ENCODE data around the gene PPP1R12B.

Gene PPP1R12B

GRCh38 chr1:202355944-202356553, 7.5 kb downstream of the PPP1R12B start:
- no peaks in the 10 kb centered on the region for H3K9me3 ChIP-seq (ENCODE audit: severe bottlenecking)
- no peak overlapping the region for H3K4me3 ChIP-seq (ENCODE audit: severe bottlenecking)
- no peaks in the 10 kb centered on the region for H3K4me1 ChIP-seq (ENCODE audit: insufficient read depth, poor library complexity, severe bottlenecking)
- no peak for TF ChIP-seq CTCF (IDR thresholded peaks at IDR 0.05; ENCODE audit: poor library complexity, severe bottlenecking)
- no peak overlapping the region for H3K27ac ChIP-seq (ENCODE audit: poor library complexity, severe bottlenecking)
- no peaks in the 10 kb centered on the region for H3K36me3 ChIP-seq (ENCODE audit: low read depth)
- DNase-seq (ENCODE audit: low spot score) (no peak), ATAC-seq (ENCODE audit: low read depth) (no peak)
- H3K27me3 ChIP-seq (ENCODE audit: insufficient read depth, poor library complexity, severe bottlenecking): no peaks in the 10 kb centered on the region

- Histone ChIP-seq H3K27ac (ENCODE audit: poor library complexity, severe bottlenecking) (no peak overlapping the region), H3K4me1 (ENCODE audit: insufficient read depth, poor library complexity, severe bottlenecking) (no peaks in the 10 kb centered on the region), H3K4me3 (ENCODE audit: severe bottlenecking) (no peak overlapping the region), H3K36me3 (ENCODE audit: low read depth) (no peaks in the 10 kb centered on the region), H3K27me3 (ENCODE audit: insufficient read depth, poor library complexity, severe bottlenecking) (no peaks in the 10 kb centered on the region), H3K9me3 (ENCODE audit: severe bottlenecking) (no peaks in the 10 kb centered on the region)
- DNase-seq (ENCODE audit: low spot score) (no peak), ATAC-seq (ENCODE audit: low read depth) (no peak)
- no peak for TF ChIP-seq CTCF (IDR thresholded peaks at IDR 0.05; ENCODE audit: poor library complexity, severe bottlenecking)
Observed at GRCh38 chr1:202357506-202357905, 9.0 kb downstream of the PPP1R12B start.

GRCh38 chr1:202361224-202361623, 12.7 kb downstream of the PPP1R12B start:
- no peak overlapping the region for H3K4me3 ChIP-seq (ENCODE audit: severe bottlenecking)
- H3K4me1 ChIP-seq (ENCODE audit: insufficient read depth, poor library complexity, severe bottlenecking): peaks cover 6% of the 10 kb centered on the region
- no peak overlapping the region for H3K27ac ChIP-seq (ENCODE audit: poor library complexity, severe bottlenecking)
- DNase-seq (ENCODE audit: low spot score): no peak
- no peak for TF ChIP-seq CTCF (IDR thresholded peaks at IDR 0.05; ENCODE audit: poor library complexity, severe bottlenecking)
- H3K36me3 ChIP-seq (ENCODE audit: low read depth): no peaks in the 10 kb centered on the region
- H3K27me3 ChIP-seq (ENCODE audit: insufficient read depth, poor library complexity, severe bottlenecking): no peaks in the 10 kb centered on the region
- ATAC-seq (ENCODE audit: low read depth): no peak
- no peaks in the 10 kb centered on the region for H3K9me3 ChIP-seq (ENCODE audit: severe bottlenecking)

- Histone ChIP-seq H3K27ac (ENCODE audit: poor library complexity, severe bottlenecking) (no peak overlapping the region), H3K4me3 (ENCODE audit: severe bottlenecking) (no peak overlapping the region), H3K36me3 (ENCODE audit: low read depth) (no peaks in the 10 kb centered on the region), H3K9me3 (ENCODE audit: severe bottlenecking) (no peaks in the 10 kb centered on the region), H3K27me3 (ENCODE audit: insufficient read depth, poor library complexity, severe bottlenecking) (no peaks in the 10 kb centered on the region), H3K4me1 (ENCODE audit: insufficient read depth, poor library complexity, severe bottlenecking) (peaks cover 6% of the 10 kb centered on the region)
- no peak for DNase-seq (ENCODE audit: low spot score)
- no peak for TF ChIP-seq CTCF (IDR thresholded peaks at IDR 0.05; ENCODE audit: poor library complexity, severe bottlenecking)
- no peak for ATAC-seq (ENCODE audit: low read depth)
Observed at GRCh38 chr1:202361701-202362100, 13.2 kb downstream of the PPP1R12B start.

- DNase-seq (ENCODE audit: low spot score) (no peak), ATAC-seq (ENCODE audit: low read depth) (no peak)
- Histone ChIP-seq H3K4me3 (ENCODE audit: severe bottlenecking) (no peak overlapping the region), H3K9me3 (ENCODE audit: severe bottlenecking) (no peaks in the 10 kb centered on the region), H3K27me3 (ENCODE audit: insufficient read depth, poor library complexity, severe bottlenecking) (no peaks in the 10 kb centered on the region), H3K36me3 (ENCODE audit: low read depth) (no peaks in the 10 kb centered on the region), H3K4me1 (ENCODE audit: insufficient read depth, poor library complexity, severe bottlenecking) (peaks cover 6% of the 10 kb centered on the region), H3K27ac (ENCODE audit: poor library complexity, severe bottlenecking) (no peak overlapping the region)
- no peak for TF ChIP-seq CTCF (IDR thresholded peaks at IDR 0.05; ENCODE audit: poor library complexity, severe bottlenecking)
Observed at GRCh38 chr1:202362212-202362611, 13.7 kb downstream of the PPP1R12B start.

Measured in RWPE2 (cell line).